HepG2 (cell line): ENCODE data around the gene CEP63. TPM values are rescaled to one million over a fixed set of nuclear protein-coding genes. Genes with fewer than 3 reads are reported as not detected.

Experiments used
- DZIP1 ChIP-seq: sonication (generic); formaldehyde crosslinking; IDR thresholded peaks from 2 replicates; pipeline ENCODE4 v1.5.0; 2020; ENCODE audit warnings: mild to moderate bottlenecking, missing genetic modification reagents
- GPN1 ChIP-seq: sonication (generic); formaldehyde crosslinking; IDR thresholded peaks from 2 replicates; pipeline ENCODE4 v1.5.1; 2020; ENCODE audit warnings: missing genetic modification reagents, borderline replicate concordance
- JUND ChIP-seq: sonication (generic); formaldehyde crosslinking; IDR thresholded peaks from 2 replicates; pipeline ENCODE4 v1.8.0; 2022; ENCODE audit warnings: mild to moderate bottlenecking, missing genetic modification reagents
- KDM5A ChIP-seq: fragments of 200-600 bp; sonication (generic); IDR thresholded peaks from 2 replicates; pipeline ENCODE4 v1.7.0; 2018; ENCODE audit warnings: antibody characterized with exemption, mild to moderate bottlenecking, low read length, borderline replicate concordance
- KDM6A ChIP-seq: IDR thresholded peaks from 2 replicates; pipeline ENCODE4 v1.6.1; 2016; ENCODE audit warnings: low read depth
- MXD4 ChIP-seq: IDR thresholded peaks from 2 replicates; pipeline ENCODE4 v1.6.1; 2016; ENCODE audit warnings: mild to moderate bottlenecking, missing biosample characterization, missing genetic modification reagents
- NFYC ChIP-seq: IDR thresholded peaks from 2 replicates; pipeline ENCODE4 v1.6.1; 2016; ENCODE audit warnings: missing genetic modification reagents, missing compliant biosample characterization
- PRDM4 ChIP-seq: sonication (generic); formaldehyde crosslinking; IDR thresholded peaks from 2 replicates; pipeline ENCODE4 v1.9.0; 2021; ENCODE audit warnings: missing genetic modification reagents, borderline replicate concordance
- RFX3 ChIP-seq: IDR thresholded peaks from 2 replicates; pipeline ENCODE4 v1.6.1; 2016; ENCODE audit warnings: missing biosample characterization, missing genetic modification reagents
- TMF1 ChIP-seq: sonication (generic); formaldehyde crosslinking; IDR thresholded peaks from 2 replicates; pipeline ENCODE4 v1.8.1; 2022; ENCODE audit warnings: low read depth, missing genetic modification reagents
- WIZ ChIP-seq: sonication (generic); formaldehyde crosslinking; IDR thresholded peaks from 2 replicates; pipeline ENCODE4 v1.5.1; 2020; ENCODE audit warnings: mild to moderate bottlenecking, missing genetic modification reagents
- ZNF350 ChIP-seq: sonication (generic); formaldehyde crosslinking; IDR thresholded peaks from 2 replicates; pipeline ENCODE4 v1.4.0; 2020; ENCODE audit warnings: mild to moderate bottlenecking, low read depth, missing genetic modification reagents, borderline replicate concordance
- ZNF652 ChIP-seq: IDR thresholded peaks from 2 replicates; pipeline ENCODE4 v1.6.1; 2016; ENCODE audit warnings: low read depth, borderline replicate concordance
- ZNF746 ChIP-seq: sonication (generic); formaldehyde crosslinking; IDR thresholded peaks from 2 replicates; pipeline ENCODE4 v1.8.0; 2022; ENCODE audit warnings: mild to moderate bottlenecking, missing genetic modification reagents
- ZNF766 ChIP-seq: sonication (generic); formaldehyde crosslinking; IDR thresholded peaks from 2 replicates; pipeline ENCODE4 v1.5.0; 2020; ENCODE audit warnings: missing genetic modification reagents, borderline replicate concordance
- ZNF777 ChIP-seq: sonication (generic); formaldehyde crosslinking; IDR thresholded peaks from 2 replicates; pipeline ENCODE4 v1.4.0; 2020; ENCODE audit warnings: missing genetic modification reagents
- ZNF790 ChIP-seq: sonication (generic); formaldehyde crosslinking; IDR thresholded peaks from 2 replicates; pipeline ENCODE4 v1.8.0; 2022; ENCODE audit warnings: missing genetic modification reagents, mild to moderate bottlenecking, borderline replicate concordance
- polyA plus RNA-seq, 8 experiments: library from polyadenylated mRNA; depleted of rRNA in 3 of 8; stranded (reverse) in 7 of 8; unstranded in 1 of 8; fragments of >200 nt; fragmentation: Illumina TruSeq in 4 of 8; extraction: Trizol in 4 of 8; gene quantifications; 2 replicates each; pipeline versions ENCODE4 v1.2.1 to v1.2.3, GENCODE V29; 2011 to 2016; ENCODE audit warnings: low read depth in 4 of 8, missing spikeins in 1 of 8, mixed read lengths in 1 of 8; ENCODE audit not compliant: insufficient read depth in 1 of 8
- total RNA-seq, 5 experiments: library from RNA; depleted of rRNA; stranded (reverse); fragments of >200 nt; fragmentation: Illumina TruSeq; extraction: Trizol; gene quantifications; 2 replicates each; pipeline ENCODE4 v1.2.3, GENCODE V29; 2016; ENCODE audit warnings: low read depth in 1 of 5
- TF ChIP-seq, protein P1 (sequence below): sonication (generic); formaldehyde crosslinking; IDR thresholded peaks from 2 replicates; pipeline ENCODE4 v1.5.0; 2020; ENCODE audit warnings: missing genetic modification reagents
- TF ChIP-seq, protein P2 (sequence below): IDR thresholded peaks from 2 replicates; pipeline ENCODE4 v1.6.1; 2016; ENCODE audit warnings: missing compliant biosample characterization, missing genetic modification reagents, borderline replicate concordance
- TF ChIP-seq, protein P3 (sequence below): sonication (generic); formaldehyde crosslinking; IDR thresholded peaks from 2 replicates; pipeline ENCODE4 v1.8.1; 2023; ENCODE audit warnings: mild to moderate bottlenecking, inconsistent platforms, moderate library complexity, missing genetic modification reagents, borderline replicate concordance

Gene CEP63
- total and polyA plus RNA-seq, 2 of the 13 experiments (the other 11 are each of a cell fraction or from before 2014, with no cell fraction given), result 7.2 to 18.4 TPM

- no peak for TF ChIP-seq ZNF790 (CRISPR knock-in tag)
- no peak for TF ChIP-seq PRDM4 (CRISPR knock-in tag)
- TF ChIP-seq DZIP1 (CRISPR knock-in tag), result no peak
- 0 out of 2 replicates have a peak, but pooled peaks have one; percentile 76 for TF ChIP-seq WIZ (CRISPR knock-in tag)
- TF ChIP-seq ZNF350, result peak; percentile 81; the same call in 1 of the 2 replicates
- TF ChIP-seq JUND (CRISPR knock-in tag), result no peak
- peak; percentile 87 for TF ChIP-seq MXD4 (CRISPR knock-in tag)
- TF ChIP-seq, protein P1, sequence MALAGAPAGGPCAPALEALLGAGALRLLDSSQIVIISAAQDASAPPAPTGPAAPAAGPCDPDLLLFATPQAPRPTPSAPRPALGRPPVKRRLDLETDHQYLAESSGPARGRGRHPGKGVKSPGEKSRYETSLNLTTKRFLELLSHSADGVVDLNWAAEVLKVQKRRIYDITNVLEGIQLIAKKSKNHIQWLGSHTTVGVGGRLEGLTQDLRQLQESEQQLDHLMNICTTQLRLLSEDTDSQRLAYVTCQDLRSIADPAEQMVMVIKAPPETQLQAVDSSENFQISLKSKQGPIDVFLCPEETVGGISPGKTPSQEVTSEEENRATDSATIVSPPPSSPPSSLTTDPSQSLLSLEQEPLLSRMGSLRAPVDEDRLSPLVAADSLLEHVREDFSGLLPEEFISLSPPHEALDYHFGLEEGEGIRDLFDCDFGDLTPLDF (CRISPR knock-in tag), result peak; percentile 78
- 0 out of 2 replicates have a peak, but pooled peaks have one; percentile 38 for TF ChIP-seq ZNF652
- 0 out of 2 replicates have a peak, but pooled peaks have one; percentile 50 for TF ChIP-seq ZNF766
- peak; percentile 39 for TF ChIP-seq NFYC (CRISPR knock-in tag)
- peak; percentile 87 for TF ChIP-seq ZNF777 (CRISPR knock-in tag)
- TF ChIP-seq, protein P2, sequence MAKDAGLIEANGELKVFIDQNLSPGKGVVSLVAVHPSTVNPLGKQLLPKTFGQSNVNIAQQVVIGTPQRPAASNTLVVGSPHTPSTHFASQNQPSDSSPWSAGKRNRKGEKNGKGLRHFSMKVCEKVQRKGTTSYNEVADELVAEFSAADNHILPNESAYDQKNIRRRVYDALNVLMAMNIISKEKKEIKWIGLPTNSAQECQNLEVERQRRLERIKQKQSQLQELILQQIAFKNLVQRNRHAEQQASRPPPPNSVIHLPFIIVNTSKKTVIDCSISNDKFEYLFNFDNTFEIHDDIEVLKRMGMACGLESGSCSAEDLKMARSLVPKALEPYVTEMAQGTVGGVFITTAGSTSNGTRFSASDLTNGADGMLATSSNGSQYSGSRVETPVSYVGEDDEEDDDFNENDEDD (CRISPR knock-in tag), result peak; percentile 86; the same call in 1 of the 2 replicates
- TF ChIP-seq KDM5A, result peak; percentile 75; the same call in 1 of the 2 replicates
- TF ChIP-seq ZNF746 (CRISPR knock-in tag), result no peak; the same call in 1 of the 2 replicates
- TF ChIP-seq, protein P3, sequence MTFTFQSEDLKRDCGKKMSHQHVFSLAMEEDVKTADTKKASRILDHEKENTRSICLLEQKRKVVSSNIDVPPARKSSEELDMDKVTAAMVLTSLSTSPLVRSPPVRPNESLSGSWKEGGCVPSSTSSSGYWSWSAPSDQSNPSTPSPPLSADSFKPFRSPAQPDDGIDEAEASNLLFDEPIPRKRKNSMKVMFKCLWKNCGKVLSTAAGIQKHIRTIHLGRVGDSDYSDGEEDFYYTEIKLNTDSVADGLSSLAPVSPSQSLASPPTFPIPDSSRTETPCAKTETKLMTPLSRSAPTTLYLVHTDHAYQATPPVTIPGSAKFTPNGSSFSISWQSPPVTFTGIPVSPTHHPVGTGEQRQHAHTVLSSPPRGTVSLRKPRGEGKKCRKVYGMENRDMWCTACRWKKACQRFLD, result peak; percentile 66; the same call in 1 of the 2 replicates
- no peak for TF ChIP-seq TMF1 (CRISPR knock-in tag)
- TF ChIP-seq RFX3 (CRISPR knock-in tag), result no peak
- no peak for TF ChIP-seq KDM6A
- no peak; the same call in 1 of the 2 replicates for TF ChIP-seq GPN1 (CRISPR knock-in tag)
Measured at GRCh38 chr3:134485718-134486576, at the start of gene CEP63, which contains the start of gene ANAPC13 (continued).
